Tibial artery (tissue), 4 donors: ENCODE measurements around the gene ZNF248.

Experiments used
- DNase-seq, 2 donors: peaks; one replicate each; pipeline ENCODE4 v3.0.0-alpha.2; 2019
- H3K27ac ChIP-seq, 2 donors: fragments of 200-600 bp; sonication (generic) in 1 of 2; 1 replicate in 1 of 2; 2 replicates in 1 of 2; pipeline ENCODE4 v1.5.1; 2018 to 2019; ENCODE audit warnings: mild to moderate bottlenecking in 1 of 2
- H3K27me3 ChIP-seq, 2 donors: fragments of 200-600 bp; sonication (generic) in 1 of 2; one replicate each; pipeline versions ENCODE4 v1.5.1 to v1.6.0; 2016 to 2019
- H3K36me3 ChIP-seq, 3 donors: fragments of 200-600 bp; sonication (generic) in 2 of 3; one replicate each; pipeline ENCODE4 v1.5.1; 2016 to 2019; ENCODE audit warnings: mild to moderate bottlenecking in 2 of 3
- H3K4me1 ChIP-seq, 4 donors: fragments of 200-600 bp; sonication (generic) in 2 of 4; 1 replicate in 3 of 4; 2 replicates in 1 of 4; pipeline ENCODE4 v1.5.1; 2016 to 2019
- H3K4me3 ChIP-seq, 2 donors: fragments of 200-600 bp; sonication (generic) in 1 of 2; 1 replicate in 1 of 2; 2 replicates in 1 of 2; pipeline ENCODE4 v1.5.1; 2018 to 2019; ENCODE audit warnings: mild to moderate bottlenecking in 2 of 2
- H3K9me3 ChIP-seq, 3 donors: fragments of 200-600 bp; sonication (generic) in 1 of 3; one replicate each; pipeline ENCODE4 v1.5.1; 2016 to 2019
- CTCF ChIP-seq, 2 experiments: fragments of 200-600 bp in 1 of 2; fragments of 450-650 bp in 1 of 2; IDR thresholded peaks; one replicate each; pipeline ENCODE4 v1.5.1; 2017 to 2019; ENCODE audit warnings: antibody characterized with exemption in 2 of 2, mild to moderate bottlenecking in 1 of 2, moderate library complexity in 1 of 2
- intact Hi-C: fragments of 100-400 bp; cut with DNase I; formaldehyde crosslinking; loops from one replicate; pipeline ENCODE4 v1.15.0; 2023; ENCODE audit warnings: low total_unique reads

The ZNF248 gene

GRCh38 chr10:37854626-37855025 is 2.8 kb downstream of the ZNF248 start:
- peaks cover 0 to 5% (median 3%) of the 10 kb centered on the region in 3 donors for H3K36me3 ChIP-seq
- no peaks in the 10 kb centered on the region for H3K27me3 ChIP-seq
- intact Hi-C loops = loop anchor here (10.0 kb wide), 2 partner anchors 160 to 240 kb away; partner anchors contain the start of genes ZNF33A and ZNF37A
- TF ChIP-seq CTCF (IDR thresholded peaks at IDR 0.05) = no peak
- no peaks in the 10 kb centered on the region for H3K9me3 ChIP-seq
- no peak overlapping the region for H3K4me3 ChIP-seq
- H3K4me1 ChIP-seq = peaks cover 0 to 29% (median 8%) of the 10 kb centered on the region in 4 donors
- H3K27ac ChIP-seq = peak overlapping the region in 1 of 2 donors; percentile 97
- DNase-seq = no peak

GRCh38 chr10:37844644-37845043 is 12.8 kb downstream of the ZNF248 start:
- Histone ChIP-seq H3K4me1 (no peaks in the 10 kb centered on the region), H3K9me3 (peaks cover 0 to 5% (median 0%) of the 10 kb centered on the region in 3 donors), H3K27ac (no peak overlapping the region), H3K27me3 (no peaks in the 10 kb centered on the region), H3K4me3 (no peak overlapping the region), H3K36me3 (peaks cover 13 to 33% (median 26%) of the 10 kb centered on the region in 3 donors)
- DNase-seq = no peak
- TF ChIP-seq CTCF (IDR thresholded peaks at IDR 0.05) = no peak
- intact Hi-C loops = no loop called here

- peaks cover 44 to 71% (median 54%) of the 10 kb centered on the region in 3 donors for H3K36me3 ChIP-seq
- H3K27ac ChIP-seq = no peak overlapping the region
- H3K27me3 ChIP-seq = no peaks in the 10 kb centered on the region
- no peak for DNase-seq
- peaks cover 0 to 13% (median 0%) of the 10 kb centered on the region in 3 donors for H3K9me3 ChIP-seq
- intact Hi-C loops = no loop called here
- no peak for TF ChIP-seq CTCF (IDR thresholded peaks at IDR 0.05)
- H3K4me1 ChIP-seq = no peaks in the 10 kb centered on the region
- H3K4me3 ChIP-seq = no peak overlapping the region
Measured at GRCh38 chr10:37839243-37839642, 18.2 kb downstream of the ZNF248 start.

GRCh38 chr10:37831495-37832333 is 25.7 kb downstream of the ZNF248 start:
- TF ChIP-seq CTCF (IDR thresholded peaks at IDR 0.05) = no peak
- Histone ChIP-seq H3K4me3 (no peak overlapping the region), H3K4me1 (no peaks in the 10 kb centered on the region), H3K9me3 (peaks cover 0 to 78% (median 34%) of the 10 kb centered on the region in 3 donors), H3K36me3 (peaks cover 95 to 100% (median 100%) of the 10 kb centered on the region in 3 donors), H3K27me3 (no peaks in the 10 kb centered on the region), H3K27ac (no peak overlapping the region)
- intact Hi-C loops = no loop called here
- DNase-seq = no peak

- Histone ChIP-seq H3K4me1 (no peaks in the 10 kb centered on the region), H3K36me3 (peaks cover 48 to 80% (median 59%) of the 10 kb centered on the region in 3 donors), H3K4me3 (no peak overlapping the region), H3K27ac (no peak overlapping the region), H3K9me3 (peaks cover 0 to 89% (median 35%) of the 10 kb centered on the region in 3 donors), H3K27me3 (no peaks in the 10 kb centered on the region)
- TF ChIP-seq CTCF (IDR thresholded peaks at IDR 0.05) = no peak
- DNase-seq = no peak
- intact Hi-C loops = no loop called here
Measured at GRCh38 chr10:37826806-37827205, 30.6 kb downstream of the ZNF248 start.
